Endothelial cell of umbilical vein (primary cell): ENCODE measurements around the gene POLR2H. TPM values are rescaled to one million over a fixed set of nuclear protein-coding genes. Genes with fewer than 3 reads are reported as not detected.

Experiments
- BruUV-seq: library from RNA; stranded (reverse); fragments of 400-500 nt; replicated peaks from 2 replicates; lab custom pipeline; 2021; lab: Mats Ljungman, UMichigan
- CTCF ChIA-PET: fragments of 300-600, 350-600 bp; sonication (Branson Sonifier 250); formaldehyde crosslinking; loops from one replicate; lab custom pipeline; 2021; ENCODE audit warnings: antibody characterized with exemption, inconsistent platforms; lab: Charles Lee
- POLR2A ChIA-PET: fragments of 300-600, 350-600 bp; sonication (Branson Sonifier 250); formaldehyde crosslinking; loops from one replicate; lab custom pipeline; 2021; ENCODE audit warnings: antibody characterized with exemption, inconsistent platforms; lab: Charles Lee
- DNase-seq: peaks from one replicate; pipeline ENCODE4 v3.0.0-alpha.2; 2011; ENCODE audit warnings: low read depth, low spot score
- FAIRE-seq: peaks from 2 replicates; lab custom pipeline; 2011; peaks lifted over from hg19 to GRCh38; lab: Jason Lieb, UNC
- H2AFZ ChIP-seq: 2 replicates; pipeline ENCODE4 v1.6.0; 2012; ENCODE audit warnings: low read depth, low read length, control low read depth, inconsistent platforms
- H3K27ac ChIP-seq: 2 replicates; pipeline ENCODE4 v1.5.1; 2011; ENCODE audit warnings: low read depth, mild to moderate bottlenecking, control low read depth, low read length, moderate library complexity; ENCODE audit not compliant: insufficient read depth
- H3K27me3 ChIP-seq, 2 experiments: 2 replicates each; pipeline versions ENCODE4 v1.6.0 to v1.6.1; 2011; ENCODE audit warnings: low read length in 2 of 2, mixed read lengths in 1 of 2; ENCODE audit not compliant: control insufficient read depth in 2 of 2, insufficient read depth in 2 of 2
- H3K36me3 ChIP-seq, 2 experiments: 2 replicates in 1 of 2; 3 replicates in 1 of 2; pipeline ENCODE4 v1.5.1; 2011; ENCODE audit warnings: low read length in 2 of 2, mild to moderate bottlenecking in 1 of 2, moderate library complexity in 1 of 2; ENCODE audit not compliant: control insufficient read depth in 2 of 2, insufficient read depth in 2 of 2; ENCODE audit errors: extremely low read depth in 1 of 2
- H3K4me1 ChIP-seq: 3 replicates; pipeline ENCODE4 v1.5.1; 2011; ENCODE audit warnings: mild to moderate bottlenecking, low read length; ENCODE audit not compliant: control insufficient read depth, insufficient read depth; ENCODE audit errors: extremely low read depth
- H3K4me2 ChIP-seq: 2 replicates; pipeline ENCODE4 v1.6.1; 2011; ENCODE audit warnings: low read length, control low read depth, mixed read lengths; ENCODE audit not compliant: insufficient read depth
- H3K4me3 ChIP-seq, 3 experiments: fragments of 200-600 bp in 1 of 3; sonication (generic), shearing (Covaris generic) in 1 of 3; replicated peaks in 1 of 3; 2 replicates each; pipeline ENCODE4 v1.5.1; 2011 to 2016; ENCODE audit warnings: control low read depth in 3 of 3, low read length in 3 of 3, mild to moderate bottlenecking in 2 of 3, inconsistent platforms in 1 of 3, low read depth in 1 of 3, moderate library complexity in 1 of 3; ENCODE audit not compliant: insufficient read depth in 1 of 3
- H3K79me2 ChIP-seq: 2 replicates; pipeline ENCODE4 v1.6.0; 2012; ENCODE audit warnings: low read length, inconsistent platforms; ENCODE audit not compliant: control insufficient read depth, insufficient read depth
- H3K9ac ChIP-seq: replicated peaks from 2 replicates; pipeline ENCODE3; 2011; ENCODE audit warnings: low read length, control low read depth; ENCODE audit not compliant: insufficient read depth; ENCODE audit errors: extremely low read depth
- H3K9me1 ChIP-seq: replicated peaks from 3 replicates; pipeline ENCODE4 v1.6.0; 2011; ENCODE audit warnings: mild to moderate bottlenecking, low read length; ENCODE audit not compliant: control insufficient read depth, insufficient read depth; ENCODE audit errors: extremely low read depth
- H3K9me3 ChIP-seq: replicated peaks from 2 replicates; pipeline ENCODE4 v1.5.1; 2012; ENCODE audit warnings: low read length, inconsistent platforms; ENCODE audit not compliant: control insufficient read depth, insufficient read depth
- H4K20me1 ChIP-seq: replicated peaks from 2 replicates; pipeline ENCODE3; 2011; ENCODE audit warnings: mild to moderate bottlenecking, low read length; ENCODE audit not compliant: control insufficient read depth, insufficient read depth; ENCODE audit errors: extremely low read depth
- EZH2 ChIP-seq: IDR thresholded peaks from 2 replicates; pipeline ENCODE4 v1.6.1; 2012; ENCODE audit warnings: borderline replicate concordance, low read depth, mild to moderate bottlenecking, moderate library complexity, low read length, inconsistent platforms; ENCODE audit not compliant: severe bottlenecking
- FOS ChIP-seq: IDR thresholded peaks from 2 replicates; pipeline ENCODE4 v1.6.1; 2011; ENCODE audit warnings: mild to moderate bottlenecking, low read length, moderate library complexity, borderline replicate concordance; ENCODE audit not compliant: insufficient read depth
- GATA2 ChIP-seq: IDR thresholded peaks from 2 replicates; pipeline ENCODE4 v1.7.0; 2011; ENCODE audit warnings: low read depth, mild to moderate bottlenecking, moderate library complexity, mixed read lengths, low read length; ENCODE audit not compliant: insufficient read length, insufficient read depth
- JUN ChIP-seq: IDR thresholded peaks from 2 replicates; pipeline ENCODE4 v1.6.1; 2011; ENCODE audit warnings: borderline replicate concordance, low read depth; ENCODE audit not compliant: insufficient read length, insufficient read depth
- MAX ChIP-seq: IDR thresholded peaks from 2 replicates; pipeline ENCODE4 v1.6.1; 2011; ENCODE audit not compliant: insufficient read depth, insufficient read length
- MYC ChIP-seq: IDR thresholded peaks from one replicate; pipeline ENCODE4 v1.6.1; 2011; ENCODE audit warnings: mild to moderate bottlenecking, low read depth, low read length
- POLR2A ChIP-seq: IDR thresholded peaks from 2 replicates; pipeline ENCODE4 v1.6.1; 2012; ENCODE audit warnings: low read depth, mild to moderate bottlenecking, control low read depth, low read length
- dilution Hi-C: fragments of 300-500 bp; cut with MboI; formaldehyde crosslinking; loops from one replicate; pipeline ENCODE4 v1.15.0; 2019; ENCODE audit warnings: low sequenced_read_pairs; ENCODE audit not compliant: extremely low pct_ligation_motif_present
- intact Hi-C: fragments of 100-400 bp; cut with micrococcal nuclease; formaldehyde crosslinking; loops from one replicate; pipeline ENCODE4 v1.10.0; 2022
- polyA plus RNA-seq, 4 experiments: library from polyadenylated mRNA; depleted of rRNA in 3 of 4; stranded (reverse) in 3 of 4; unstranded in 1 of 4; fragments of >200 nt; gene quantifications; 2 replicates each; pipeline versions ENCODE4 v1.2.1 to v1.2.3, GENCODE V29; 2011 to 2012; ENCODE audit warnings: missing spikeins in 1 of 4
- total RNA-seq: library from RNA; stranded (reverse); gene quantifications from 2 replicates; pipeline ENCODE4 v1.2.3, GENCODE V29; 2021

Gene POLR2H
- total and polyA plus RNA-seq, 2 donors (not counting 3 experiments of a cell fraction or from before 2014, with no cell fraction given): 89.0 to 276 TPM

GRCh38 chr3:184409946-184410500 is 48.5 kb downstream of the POLR2H start:
- no peaks in the 10 kb centered on the region for H3K79me2 ChIP-seq
- intact Hi-C loops (no loop called here), dilution Hi-C loops (no loop called here)
- H3K4me3 ChIP-seq: no peak overlapping the region
- H3K9ac ChIP-seq: no peak overlapping the region
- ChIA-PET POLR2A (no interaction called here), CTCF (interaction anchor here (1.0 to 1.2 kb wide), 2 partner anchors 38 to 58 kb away, joined by 3 to 4 read pairs; no protein-coding TSS in a partner anchor)
- FAIRE-seq (no peak), DNase-seq (no peak)
- no peaks in the 10 kb centered on the region for H3K9me3 ChIP-seq
- BruUV-seq: no TSS peak
- H3K4me2 ChIP-seq: no peak overlapping the region
- H3K27me3 ChIP-seq: peaks cover 0 to 2% of the 10 kb centered on the region in 2 experiments
- no peak overlapping the region for H2AFZ ChIP-seq
- TF ChIP-seq POLR2A (no peak), MAX (no peak), GATA2 (no peak), MYC (no peak), JUN (no peak), EZH2 (no peak), FOS (no peak)
- no peaks in the 10 kb centered on the region for H4K20me1 ChIP-seq
- no peaks in the 10 kb centered on the region for H3K36me3 ChIP-seq
- H3K4me1 ChIP-seq: no peaks in the 10 kb centered on the region
- no peak overlapping the region for H3K27ac ChIP-seq
- H3K9me1 ChIP-seq: no peaks in the 10 kb centered on the region
